T follicular helper cell (primary cell): Measurements from ENCODE around the gene ALG8.

Experiments used
- DNase-seq: peaks from one replicate; pipeline ENCODE4 v3.0.0-alpha.2; 2020; ENCODE audit warnings: low read depth

ALG8 gene

DNA sequence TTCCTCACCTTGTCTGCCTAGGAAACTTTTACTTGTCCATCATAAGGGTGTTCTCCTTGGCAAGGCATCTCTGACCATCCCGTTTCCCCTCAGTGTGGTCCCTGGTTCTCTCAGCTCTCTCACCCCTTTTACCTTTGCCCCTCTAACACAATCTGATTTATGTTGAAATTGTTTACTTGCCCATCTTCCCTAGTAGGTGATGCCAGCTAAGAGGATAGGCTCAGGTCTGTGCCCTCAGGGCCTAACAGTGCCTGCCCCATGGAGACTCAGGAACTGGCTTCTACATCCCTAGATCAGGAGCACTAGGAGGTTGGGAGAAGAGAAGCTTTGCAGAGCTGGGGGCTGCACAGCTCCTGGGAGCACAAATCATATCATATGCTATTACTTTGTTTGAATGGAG is 21.1 kb upstream of the ALG8 start:
- no peak for DNase-seq

DNA sequence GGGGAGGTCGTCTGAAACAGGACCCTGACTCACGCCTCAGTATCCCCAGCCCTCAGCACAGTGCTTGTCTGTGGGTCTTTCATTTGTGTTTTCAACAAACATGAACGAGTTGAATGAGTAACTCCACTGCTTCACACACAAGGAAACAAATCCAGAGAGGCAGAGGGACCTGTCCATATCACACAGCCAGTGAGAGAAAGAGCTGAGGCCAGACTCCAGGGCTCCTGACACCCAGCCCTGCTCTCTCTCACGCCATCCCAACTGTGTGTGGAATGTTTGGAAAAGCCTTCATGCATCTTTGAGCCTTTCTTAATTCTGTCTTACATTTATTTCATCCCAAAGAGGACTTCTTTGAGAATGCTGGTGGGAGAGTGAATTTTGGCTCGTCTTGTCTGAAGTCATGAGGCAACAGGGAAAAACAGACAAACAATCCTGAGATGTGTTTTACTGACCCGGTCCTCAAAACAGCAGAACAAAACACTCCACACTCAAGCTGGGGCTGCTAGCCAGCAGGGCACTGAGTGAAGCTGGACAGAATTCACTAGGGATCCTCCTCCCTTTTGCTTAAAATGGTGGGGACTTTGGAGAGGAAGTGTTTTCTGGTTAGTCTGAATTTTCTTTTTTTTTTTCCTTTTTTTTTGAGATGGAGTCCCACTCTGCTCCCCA is 19.7 kb upstream of the ALG8 start:
- no peak for DNase-seq

DNA sequence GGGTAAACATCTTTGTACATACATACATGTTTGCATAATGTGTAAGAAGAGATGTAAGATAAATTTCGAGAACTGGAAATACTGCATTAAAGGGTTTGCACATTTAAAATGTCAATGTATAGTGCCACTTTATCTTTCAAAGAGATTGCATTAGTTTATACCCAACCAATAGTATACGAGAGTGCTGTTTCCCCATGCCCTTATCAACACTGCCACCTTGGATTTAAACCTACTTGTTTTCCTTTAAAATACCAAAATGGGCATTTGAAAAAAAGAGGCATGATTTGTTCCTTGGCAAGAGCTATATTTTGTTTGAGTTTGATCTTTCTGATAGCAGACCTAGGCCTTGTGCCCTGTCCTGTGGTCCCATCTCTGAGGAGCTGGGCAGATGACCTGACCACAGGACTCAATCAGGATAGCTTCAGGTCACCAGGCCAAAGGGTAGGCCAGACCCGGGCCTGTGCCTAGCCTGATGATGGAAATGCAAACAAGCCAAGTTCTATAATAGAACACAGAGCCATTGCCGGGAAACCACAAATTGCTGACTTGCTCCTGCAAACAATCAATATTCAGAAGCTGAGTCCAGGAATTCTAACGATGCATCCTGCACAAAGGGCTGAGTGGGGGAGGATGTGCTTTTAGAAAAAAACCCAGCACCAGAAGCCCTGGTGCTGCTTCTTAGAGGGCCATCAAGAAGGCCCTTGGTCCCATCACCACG is 16.9 kb upstream of the ALG8 start:
- DNase-seq, result no peak

GRCh38 chr11:78151804-78152203 is 12.4 kb upstream of the ALG8 start:
- no peak for DNase-seq

DNA sequence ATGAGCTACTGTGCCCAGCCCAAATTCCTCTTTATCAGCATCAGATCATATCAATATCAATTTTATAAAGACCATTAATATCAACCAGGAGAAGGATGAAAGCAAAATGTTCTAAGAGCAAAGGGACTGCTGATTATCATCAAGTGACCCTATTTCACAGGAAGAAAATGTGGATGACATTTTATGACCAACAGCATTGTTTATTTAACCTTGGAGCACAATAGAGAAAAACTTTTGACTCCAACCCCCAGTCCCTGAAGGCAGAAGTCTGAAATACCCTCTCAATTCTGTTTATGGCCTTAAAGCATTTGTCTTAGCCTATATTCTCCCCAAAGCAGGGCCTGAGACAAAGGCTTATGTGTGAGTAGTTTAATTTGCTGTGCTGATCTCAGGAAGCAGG is 11.3 kb upstream of the ALG8 start:
- DNase-seq, result no peak

DNA sequence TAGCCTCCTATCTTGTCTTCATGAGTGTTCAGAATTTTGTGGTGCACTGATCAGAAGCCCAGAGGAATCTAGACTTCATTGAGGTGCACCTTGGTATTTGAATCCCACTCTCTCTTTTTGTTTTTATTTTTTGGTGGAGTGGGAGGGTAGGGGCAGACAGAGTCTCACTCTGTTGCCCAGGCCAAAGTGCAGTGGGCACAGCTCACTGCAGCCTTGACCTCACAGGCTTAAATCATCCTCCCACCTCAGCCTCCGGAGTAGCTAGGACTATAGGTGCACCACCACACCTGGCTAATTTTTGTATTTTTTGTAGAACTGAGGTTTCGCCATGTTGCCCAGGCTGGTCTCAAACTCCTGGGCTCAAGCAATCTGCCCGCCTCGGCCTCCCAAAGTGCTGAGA is 10.9 kb upstream of the ALG8 start:
- DNase-seq, result no peak

DNA sequence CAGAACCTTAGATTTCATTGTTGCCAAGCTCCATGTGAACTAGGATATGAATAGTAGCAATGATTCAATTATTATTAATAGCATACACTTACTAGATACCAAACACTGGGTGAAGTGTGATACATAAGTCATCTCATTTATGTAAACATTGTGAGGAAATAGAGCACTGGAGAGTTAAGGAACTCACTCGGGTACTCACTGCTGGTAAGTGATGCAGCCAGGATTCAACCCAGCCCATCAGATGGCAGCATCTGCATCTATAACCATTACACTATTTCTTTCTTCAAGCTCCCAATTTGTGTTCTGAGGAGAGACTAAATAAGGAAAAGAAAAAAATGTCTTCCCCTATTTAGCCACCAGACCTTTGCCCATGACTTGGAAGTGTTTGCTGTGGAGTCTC is 10.2 kb upstream of the ALG8 start:
- no peak for DNase-seq

- no peak for DNase-seq
Measured at GRCh38 chr11:78147807-78148206, 8.4 kb upstream of the ALG8 start.

DNA sequence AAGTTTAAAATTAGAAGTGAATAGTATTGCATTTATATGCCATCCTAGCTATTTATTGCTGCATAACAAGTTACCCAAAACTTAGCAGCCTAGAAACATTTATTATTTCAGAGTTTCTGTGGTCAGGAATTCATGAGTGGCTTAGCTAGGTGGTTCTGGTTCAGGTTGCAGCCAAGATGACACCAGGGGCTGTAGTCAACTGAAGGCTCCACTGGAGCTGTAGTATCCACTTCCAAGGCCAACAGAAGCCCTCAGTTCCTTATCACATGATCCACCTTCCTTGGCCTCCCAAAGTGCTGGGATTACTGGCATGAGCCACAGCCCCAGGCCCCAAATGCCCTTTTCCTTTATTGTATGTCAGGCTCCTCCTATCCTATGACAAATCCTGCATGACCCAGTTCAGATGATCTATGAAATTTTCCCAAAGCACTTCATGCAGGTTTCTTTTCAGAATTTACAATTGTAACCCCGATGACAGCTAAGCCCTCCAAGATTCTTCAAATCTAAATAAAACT is 6.1 kb upstream of the ALG8 start:
- no peak for DNase-seq

- no peak for DNase-seq
Measured at GRCh38 chr11:78140392-78141077, 1.1 kb upstream of the ALG8 start.

DNA sequence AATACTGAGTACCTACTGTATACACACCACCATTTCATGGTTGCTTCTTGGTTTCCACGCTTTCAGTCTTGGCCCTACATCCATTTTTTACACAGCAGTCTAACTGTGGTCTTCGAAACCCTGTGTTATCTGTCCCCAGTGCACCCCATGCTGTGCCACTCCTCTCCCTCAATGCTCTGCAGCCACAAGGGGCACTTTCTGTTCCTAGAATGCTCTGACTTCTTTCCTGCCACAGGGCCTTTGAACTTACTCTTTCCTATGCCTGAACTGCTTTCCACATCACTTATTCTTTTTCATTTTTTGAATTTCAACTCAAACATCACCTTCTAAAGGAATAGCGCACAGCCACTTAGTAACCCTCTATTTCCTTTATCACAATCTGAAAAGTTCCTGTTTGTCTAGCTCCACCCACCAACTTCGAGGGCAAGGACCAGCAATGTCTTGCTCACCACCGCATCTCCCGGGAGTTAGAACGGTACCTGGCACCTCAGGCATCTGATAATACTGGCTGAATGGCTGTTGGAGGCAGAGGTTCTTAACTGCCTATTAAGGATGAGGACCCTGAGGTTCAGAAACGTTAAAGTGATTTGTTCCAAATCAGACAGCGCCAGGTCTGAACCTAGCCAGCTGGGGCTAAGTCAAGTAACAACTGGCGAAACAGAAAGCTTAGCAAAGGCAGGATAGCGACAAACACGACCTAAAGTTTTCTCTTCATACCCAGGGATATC is 568 bp downstream of the ALG8 start:
- DNase-seq, result peak; percentile 8

- no peak for DNase-seq
Measured at GRCh38 chr11:78138291-78138690, 1.1 kb downstream of the ALG8 start.

DNA sequence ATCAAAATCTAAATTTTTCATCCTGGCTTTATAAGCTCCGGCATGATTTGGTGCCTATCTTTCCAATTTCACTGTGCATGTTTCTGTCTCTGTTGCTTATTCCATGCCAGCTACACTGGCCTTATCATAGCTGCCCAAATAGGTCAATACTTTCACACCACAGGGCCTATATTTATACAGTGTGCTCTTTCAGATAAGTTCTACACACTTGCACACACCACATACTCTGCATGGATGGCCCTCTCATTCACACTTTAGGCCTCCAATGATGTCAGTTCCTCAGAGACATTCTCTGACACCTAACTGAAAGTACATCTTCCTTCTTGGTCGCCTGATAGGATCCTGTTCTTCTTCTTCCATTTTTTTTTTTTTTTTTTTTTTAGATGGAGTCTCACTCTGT is 7.0 kb downstream of the ALG8 start:
- no peak for DNase-seq

GRCh38 chr11:78131956-78132355 is 7.5 kb downstream of the ALG8 start:
- no peak for DNase-seq

GRCh38 chr11:78127403-78127802 is 12.0 kb downstream of the ALG8 start:
- no peak for DNase-seq

DNA sequence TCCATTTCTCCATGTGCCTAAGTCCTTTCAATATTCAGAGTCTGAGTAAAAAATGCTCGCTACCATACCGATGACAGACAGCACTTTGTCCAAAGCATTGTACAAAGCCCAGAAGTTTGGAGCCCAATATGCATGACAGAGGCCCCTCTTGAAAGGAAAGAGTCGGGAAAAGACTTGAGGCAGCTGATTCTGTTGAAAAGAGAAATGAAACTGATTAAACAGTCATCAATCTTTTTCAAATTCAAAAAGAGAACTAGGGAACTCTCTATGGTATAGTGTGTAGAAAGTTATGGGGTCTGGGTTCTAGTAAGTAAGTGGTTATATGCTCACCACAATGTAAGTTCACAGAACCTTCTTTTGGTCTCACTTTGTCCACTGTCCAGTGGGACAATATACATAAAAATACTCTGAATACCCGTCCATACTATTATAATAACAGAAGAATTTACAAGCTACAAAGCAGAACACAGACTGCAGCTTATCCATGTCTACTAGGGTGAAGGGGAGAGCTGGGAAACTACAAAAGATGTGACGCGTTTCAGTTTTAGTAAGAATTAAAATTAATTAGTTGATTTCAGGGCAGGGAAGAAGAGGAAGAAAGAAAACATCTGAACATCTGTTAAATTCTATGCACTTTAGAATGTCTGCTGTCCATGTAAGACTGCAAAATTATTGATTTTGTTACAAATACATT is 26.7 kb downstream of the ALG8 start:
- DNase-seq, result no peak

GRCh38 chr11:78111298-78111697 is 28.1 kb downstream of the ALG8 start:
- no peak for DNase-seq

DNA sequence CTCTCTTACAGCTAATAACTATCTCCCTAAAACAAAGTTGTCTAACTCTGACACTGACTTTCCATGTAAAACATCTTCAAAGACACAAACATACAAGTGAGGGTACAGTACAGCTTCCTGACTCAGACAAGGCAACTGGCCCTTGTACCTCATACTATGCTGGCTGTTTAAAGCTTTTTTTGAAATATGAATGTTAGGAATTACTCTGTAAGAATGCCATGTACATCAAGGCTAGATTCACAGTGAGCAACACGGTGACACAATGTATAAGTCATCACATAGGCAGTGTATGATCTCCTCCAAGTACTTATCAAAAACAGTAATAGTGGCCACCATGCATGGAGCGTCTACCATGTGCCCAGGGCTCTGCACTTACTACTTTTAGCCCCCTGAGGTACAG is 28.6 kb downstream of the ALG8 start:
- DNase-seq, result no peak

GRCh38 chr11:78110351-78110750 is 29.1 kb downstream of the ALG8 start:
- no peak for DNase-seq

DNA sequence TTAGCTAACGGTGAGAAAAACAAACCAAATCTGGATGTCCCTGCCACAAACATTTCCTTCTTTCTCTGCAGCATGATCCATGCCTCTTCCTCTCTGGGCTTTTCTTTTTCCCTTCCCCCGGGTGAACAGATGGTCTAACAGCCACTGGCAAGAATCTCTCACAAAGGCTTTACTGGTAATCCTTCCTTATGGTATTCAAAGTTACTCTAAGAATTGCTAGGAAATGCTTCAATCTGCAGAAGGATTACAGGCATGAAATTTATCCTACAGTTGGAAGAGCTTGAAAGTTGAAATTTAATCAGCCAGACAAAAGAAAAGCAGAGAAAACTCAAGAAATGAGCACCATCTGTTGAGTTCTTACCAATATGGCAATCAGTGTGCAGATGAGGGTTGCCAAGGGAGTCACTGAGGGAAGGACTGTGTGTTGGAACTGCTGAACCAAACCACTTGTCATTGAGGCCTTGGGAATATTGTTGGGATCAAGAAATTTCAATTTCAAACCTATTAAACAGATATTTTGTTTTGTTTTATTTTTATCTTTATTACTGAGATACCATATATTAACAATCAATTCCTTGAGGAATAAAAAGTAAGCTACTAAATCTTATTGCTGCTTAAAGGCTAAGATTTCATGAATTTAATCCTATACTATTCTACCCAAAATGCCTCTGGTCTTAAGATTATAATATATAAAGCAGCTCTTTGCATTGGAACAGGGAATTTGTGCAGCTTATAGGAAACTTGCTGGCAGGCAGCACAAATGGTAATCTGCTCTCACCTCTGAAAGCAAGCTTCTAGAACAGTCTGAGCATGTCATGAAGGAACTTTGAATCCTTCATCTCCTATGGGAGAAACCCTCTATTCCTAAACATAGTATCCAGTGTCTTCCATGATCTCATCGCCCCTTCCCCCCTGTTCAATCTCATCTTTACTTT is 30.1 kb downstream of the ALG8 start:
- no peak for DNase-seq
